NCI-H2196 treated with DMSO at 0.1 percent for 48 hours (cell line): ENCODE results near the gene GBA2.

ENCODE experiments used
- DNase-seq: peaks from one replicate; lab custom pipeline; 2025; ENCODE audit not compliant: unreplicated experiment; lab: John Stamatoyannopoulos, UW

The GBA2 gene

GRCh38 chr9:35767458-35767857 lies 18.4 kb upstream of the GBA2 start:
- DNase-seq = no peak

GRCh38 chr9:35766997-35767396 lies 18.0 kb upstream of the GBA2 start:
- DNase-seq = no peak

- no peak for DNase-seq
Measured at GRCh38 chr9:35763803-35764202, 14.8 kb upstream of the GBA2 start.

- no peak for DNase-seq
Measured at GRCh38 chr9:35763181-35763580, 14.2 kb upstream of the GBA2 start.

GRCh38 chr9:35760651-35761050 lies 11.6 kb upstream of the GBA2 start:
- peak; percentile 65 for DNase-seq

- no peak for DNase-seq
Measured at GRCh38 chr9:35759795-35760194, 10.8 kb upstream of the GBA2 start.

GRCh38 chr9:35758475-35759050 lies 9.5 kb upstream of the GBA2 start:
- no peak for DNase-seq

GRCh38 chr9:35757892-35758275 lies 8.9 kb upstream of the GBA2 start:
- no peak for DNase-seq

GRCh38 chr9:35757226-35757891 lies 8.3 kb upstream of the GBA2 start:
- DNase-seq = peak; percentile 67

- peak; percentile 57 for DNase-seq
Measured at GRCh38 chr9:35756275-35757225, 7.5 kb upstream of the GBA2 start.

- DNase-seq = no peak
Measured at GRCh38 chr9:35755071-35755470, 6.0 kb upstream of the GBA2 start.

- DNase-seq = no peak
Measured at GRCh38 chr9:35754264-35754663, 5.2 kb upstream of the GBA2 start, which contains the start of gene MSMP. MSMP (minus strand) TSS chr9:35754276; CDS start chr9:35754129, 147 bp downstream.

- no peak for DNase-seq
Measured at GRCh38 chr9:35753466-35753865, 4.4 kb upstream of the GBA2 start.

- no peak for DNase-seq
Measured at GRCh38 chr9:35750256-35750531, 1.2 kb upstream of the GBA2 start.

- DNase-seq = peak; percentile 21
Measured at GRCh38 chr9:35749515-35750255, 657 bp upstream of the GBA2 start.

- no peak for DNase-seq
Measured at GRCh38 chr9:35748242-35748857, 678 bp downstream of the GBA2 start.

GRCh38 chr9:35746583-35746982 lies 2.4 kb downstream of the GBA2 start:
- DNase-seq = no peak

- no peak for DNase-seq
Measured at GRCh38 chr9:35745569-35745968, 3.5 kb downstream of the GBA2 start.

GRCh38 chr9:35743880-35744518 lies 5.0 kb downstream of the GBA2 start:
- DNase-seq = no peak

GRCh38 chr9:35743452-35743851 lies 5.6 kb downstream of the GBA2 start:
- DNase-seq = no peak
